ENCODE measurements around the gene ACAD10.

ACAD10 gene

DNA sequence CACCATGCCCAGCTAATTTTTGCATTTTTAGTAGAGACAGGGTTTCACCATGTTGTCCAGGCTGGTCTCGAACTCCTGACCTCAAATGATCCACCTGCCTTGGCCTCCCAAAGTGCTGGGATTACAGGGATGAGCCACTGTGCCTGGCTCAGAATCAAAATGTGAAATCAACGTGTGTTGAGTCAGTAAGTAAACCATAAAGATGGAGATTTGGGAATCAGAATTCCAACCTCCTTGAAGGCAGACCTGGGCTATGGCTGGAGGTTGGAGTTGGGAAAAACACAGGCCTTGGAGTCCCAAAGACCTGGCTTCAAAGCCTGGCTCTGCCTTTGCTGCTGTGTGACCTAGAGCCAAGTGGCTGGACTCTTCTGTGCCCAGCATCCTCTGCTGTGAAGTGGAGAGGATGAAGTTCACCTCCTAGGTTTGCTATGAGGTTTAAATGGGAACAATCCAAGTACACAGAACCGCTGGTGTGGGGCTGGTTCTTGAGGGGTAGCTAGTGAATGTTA is 91.0 kb downstream of the ACAD10 start:
- no peak for DNase-seq (ENCODE audit: low read depth)

DNA sequence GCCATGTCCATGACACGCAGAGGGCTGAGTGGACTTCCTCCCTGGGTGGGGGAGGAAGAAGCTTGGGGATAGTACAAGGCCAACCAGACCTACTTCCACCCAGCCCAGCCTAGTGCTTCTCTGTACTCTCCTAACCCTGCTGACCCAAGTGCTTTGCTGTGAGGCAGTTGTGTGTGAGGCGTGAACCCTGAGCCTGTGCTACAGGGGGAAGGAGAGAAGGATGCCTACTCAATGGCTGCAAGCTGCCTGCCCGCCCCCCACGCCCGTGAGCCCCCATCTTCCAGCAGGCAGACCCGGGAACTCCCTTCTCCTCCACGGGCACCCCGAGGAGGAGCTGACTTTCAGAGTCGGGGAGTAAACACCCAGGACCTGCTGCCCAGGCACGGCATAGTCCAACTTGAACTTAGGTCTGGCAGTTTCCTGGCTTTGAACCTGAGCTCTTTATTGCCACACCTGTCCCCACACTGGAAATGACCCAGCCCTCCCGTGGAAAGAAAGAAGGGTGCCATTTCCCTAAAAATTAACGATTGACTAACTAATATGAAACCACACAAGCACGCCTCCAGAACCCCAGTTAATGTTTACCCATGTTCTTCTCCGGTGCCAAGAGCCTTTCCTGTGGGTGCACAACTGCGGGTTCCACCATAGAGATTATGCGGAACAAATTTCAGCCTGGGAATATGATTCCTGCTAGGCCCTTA is 91.6 kb downstream of the ACAD10 start:
- no peak for DNase-seq (ENCODE audit: low read depth)

DNA sequence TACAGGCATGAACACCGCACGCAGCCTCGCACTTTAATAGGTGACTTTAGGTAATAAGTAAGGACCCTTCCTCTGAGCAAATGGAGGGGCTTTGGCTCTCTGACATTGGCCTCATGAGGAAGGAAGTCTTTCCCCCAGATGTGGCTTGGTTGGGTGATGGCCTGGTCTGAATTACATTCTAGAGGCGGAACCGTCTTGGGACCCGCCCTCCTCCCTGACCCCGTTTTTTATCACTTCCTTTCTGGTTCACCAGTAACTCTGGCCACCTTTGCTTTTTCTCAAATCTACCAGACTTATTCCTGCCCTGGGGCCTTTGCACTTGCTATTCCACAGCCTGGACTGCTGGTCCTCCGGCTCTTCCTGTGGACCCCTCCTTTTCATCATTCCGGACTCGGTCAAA is 94.3 kb downstream of the ACAD10 start:
- DNase-seq (ENCODE audit: low read depth) = no peak

GRCh38 chr12:111780615-111781014 is 94.8 kb downstream of the ACAD10 start:
- DNase-seq (ENCODE audit: low read depth) = no peak

DNA sequence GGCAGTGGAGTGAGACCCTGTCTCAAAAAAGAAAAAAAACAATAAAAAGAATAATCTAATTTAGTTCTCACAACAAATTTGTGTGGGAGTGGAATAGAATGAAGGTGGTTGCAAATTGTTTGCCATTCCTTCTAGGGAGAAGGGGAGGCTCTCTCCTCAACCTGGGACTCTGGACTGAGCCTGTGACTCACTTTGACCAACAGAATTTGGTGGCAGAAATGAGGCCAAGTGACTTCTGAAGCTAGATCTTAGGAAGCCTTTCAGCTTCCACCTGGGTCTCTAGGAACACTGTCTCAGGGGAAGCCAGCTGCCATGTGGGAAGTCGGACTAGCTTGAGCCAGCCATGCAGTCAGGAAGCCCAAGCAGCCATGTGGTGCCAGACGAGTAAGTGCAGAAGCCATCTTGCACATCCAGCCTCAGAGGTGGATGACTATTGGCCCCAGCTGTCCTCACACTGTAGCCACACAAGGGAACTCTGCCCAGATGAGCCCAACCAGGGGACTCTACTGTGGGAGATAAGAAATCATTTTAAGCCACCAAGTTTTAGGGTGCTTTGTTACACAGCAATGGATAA is 95.3 kb downstream of the ACAD10 start:
- no peak for DNase-seq (ENCODE audit: low read depth)

- no peak for DNase-seq (ENCODE audit: low read depth)
Measured at GRCh38 chr12:111783046-111783445, 97.2 kb downstream of the ACAD10 start.

- no peak for DNase-seq (ENCODE audit: low read depth)
Measured at GRCh38 chr12:111784953-111785352, 99.1 kb downstream of the ACAD10 start.

DNA sequence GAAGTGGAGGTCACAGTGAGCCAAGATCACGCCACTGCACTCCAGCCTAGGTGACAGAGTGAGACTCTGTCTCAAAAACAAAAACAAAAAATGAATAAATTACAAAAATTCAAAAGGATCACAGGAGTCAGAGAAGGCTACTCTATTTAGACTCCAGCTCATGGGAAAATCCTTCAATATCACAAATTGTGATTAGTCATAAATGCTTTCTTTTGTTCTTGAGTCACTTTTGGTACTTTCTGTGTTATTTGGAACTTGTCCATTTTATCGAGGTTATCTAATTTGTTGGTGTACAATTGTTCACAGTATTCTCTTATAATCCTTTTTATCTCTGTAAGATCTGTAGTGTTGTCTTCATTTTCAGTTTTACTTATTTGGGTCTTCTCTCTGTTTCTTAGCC is 99.8 kb downstream of the ACAD10 start:
- no peak for DNase-seq (ENCODE audit: low read depth)

GRCh38 chr12:111788178-111788654 is 102.4 kb downstream of the ACAD10 start:
- DNase-seq (ENCODE audit: low read depth) = no peak

DNA sequence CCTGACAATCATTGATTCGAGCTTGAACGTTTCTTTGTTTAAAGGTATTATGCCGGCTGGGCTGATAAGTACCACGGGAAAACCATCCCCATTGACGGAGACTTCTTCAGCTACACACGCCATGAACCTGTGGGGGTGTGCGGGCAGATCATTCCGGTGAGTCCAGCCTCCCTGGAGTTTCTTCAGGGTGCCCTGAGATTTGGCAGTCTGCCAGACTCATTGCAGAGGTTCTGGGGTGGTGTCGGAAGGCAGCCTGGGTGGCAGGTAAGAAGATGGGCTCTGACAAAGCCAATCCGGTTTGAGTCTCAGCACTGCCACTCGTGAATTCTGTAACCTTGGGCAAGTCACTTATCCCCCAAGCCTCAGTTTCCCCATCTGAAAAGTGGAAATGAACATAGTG is 103.9 kb downstream of the ACAD10 start:
- no peak for DNase-seq (ENCODE audit: low read depth)

GRCh38 chr12:111791507-111791906 is 105.7 kb downstream of the ACAD10 start:
- DNase-seq (ENCODE audit: low read depth) = no peak

DNA sequence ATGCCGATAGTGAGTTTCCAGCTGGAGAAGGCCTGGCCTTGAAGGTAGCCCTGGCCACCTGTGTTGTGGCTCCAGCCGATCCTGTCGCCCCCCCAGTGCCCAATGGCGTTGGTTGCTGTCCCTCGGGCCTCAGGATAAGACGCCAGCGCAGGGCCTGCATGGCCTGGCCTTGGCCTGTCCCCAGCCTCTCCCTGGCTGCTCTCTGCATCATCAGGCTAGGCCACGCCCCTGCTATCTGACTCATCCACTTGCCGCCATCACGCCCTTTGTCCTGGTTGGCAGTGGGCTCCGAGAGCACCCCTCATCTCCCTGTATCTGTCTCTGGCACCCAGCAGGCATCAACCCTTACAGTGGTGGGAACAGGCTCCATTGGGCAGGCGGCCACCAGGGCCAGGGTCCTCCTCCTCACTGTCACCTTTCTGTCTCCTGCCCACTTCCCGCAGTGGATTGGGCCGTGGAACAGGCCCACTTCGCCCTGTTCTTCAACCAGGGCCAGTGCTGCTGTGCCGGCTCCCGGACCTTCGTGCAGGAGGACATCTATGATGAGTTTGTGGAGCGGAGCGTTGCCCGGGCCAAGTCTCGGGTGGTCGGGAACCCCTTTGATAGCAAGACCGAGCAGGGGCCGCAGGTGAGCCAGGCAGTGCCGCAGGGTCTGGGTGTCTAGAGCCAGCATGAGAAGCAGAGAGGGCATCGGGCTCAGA is 106.5 kb downstream of the ACAD10 start:
- DNase-seq (ENCODE audit: low read depth) = no peak

DNA sequence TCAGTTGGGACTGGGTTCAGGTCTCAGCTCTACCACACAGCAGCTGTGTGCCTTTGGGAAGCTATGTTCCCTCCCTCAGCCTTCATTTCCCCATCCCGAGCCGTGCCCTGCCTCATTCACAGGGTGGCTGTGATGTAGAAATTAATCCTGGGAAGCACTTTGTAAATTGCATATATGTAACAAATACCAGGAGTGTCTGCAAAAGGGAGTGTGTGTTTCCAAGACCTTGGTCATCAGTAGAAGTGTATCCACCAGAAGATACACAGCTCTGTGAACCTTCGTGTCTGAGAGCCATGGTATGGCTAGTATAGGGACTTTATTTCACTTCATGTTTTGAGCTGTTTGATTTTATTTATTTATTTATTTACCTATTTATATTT is 107.0 kb downstream of the ACAD10 start:
- no peak for DNase-seq (ENCODE audit: low read depth)

DNA sequence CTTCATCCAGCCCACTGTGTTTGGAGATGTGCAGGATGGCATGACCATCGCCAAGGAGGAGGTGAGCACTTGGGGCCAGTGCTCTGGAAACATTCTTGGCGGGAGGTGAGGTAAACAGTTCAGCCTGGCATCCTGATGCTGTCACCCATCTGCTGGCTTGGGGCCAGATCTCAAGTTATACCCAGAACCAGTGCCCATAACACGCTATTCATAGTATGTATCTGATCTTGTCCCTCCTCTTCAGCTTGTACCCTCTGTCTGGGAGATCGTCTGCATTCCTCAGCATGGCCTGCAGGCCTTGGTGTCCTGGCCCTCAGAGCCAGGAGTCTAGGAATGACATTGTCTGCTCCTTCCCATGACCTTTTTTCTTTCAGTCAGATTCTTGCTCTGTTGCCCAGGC is 112.3 kb downstream of the ACAD10 start:
- no peak for DNase-seq (ENCODE audit: low read depth)

DNA sequence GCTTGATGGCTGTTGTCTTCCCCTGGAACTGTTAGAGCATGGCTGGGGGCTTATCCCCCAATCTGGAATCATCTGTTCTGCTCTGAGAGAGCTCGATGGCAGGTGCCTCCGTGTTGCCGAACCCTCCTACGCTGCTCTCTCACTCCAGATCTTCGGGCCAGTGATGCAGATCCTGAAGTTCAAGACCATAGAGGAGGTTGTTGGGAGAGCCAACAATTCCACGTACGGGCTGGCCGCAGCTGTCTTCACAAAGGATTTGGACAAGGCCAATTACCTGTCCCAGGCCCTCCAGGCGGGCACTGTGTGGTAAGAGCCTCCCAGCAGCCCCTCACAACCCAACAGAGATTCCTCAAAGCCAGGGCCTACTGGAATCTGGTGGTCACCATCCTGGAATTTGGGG is 113.9 kb downstream of the ACAD10 start:
- no peak for DNase-seq (ENCODE audit: low read depth)

- DNase-seq (ENCODE audit: low read depth) = no peak
Measured at GRCh38 chr12:111803038-111803626, 117.3 kb downstream of the ACAD10 start.

DNA sequence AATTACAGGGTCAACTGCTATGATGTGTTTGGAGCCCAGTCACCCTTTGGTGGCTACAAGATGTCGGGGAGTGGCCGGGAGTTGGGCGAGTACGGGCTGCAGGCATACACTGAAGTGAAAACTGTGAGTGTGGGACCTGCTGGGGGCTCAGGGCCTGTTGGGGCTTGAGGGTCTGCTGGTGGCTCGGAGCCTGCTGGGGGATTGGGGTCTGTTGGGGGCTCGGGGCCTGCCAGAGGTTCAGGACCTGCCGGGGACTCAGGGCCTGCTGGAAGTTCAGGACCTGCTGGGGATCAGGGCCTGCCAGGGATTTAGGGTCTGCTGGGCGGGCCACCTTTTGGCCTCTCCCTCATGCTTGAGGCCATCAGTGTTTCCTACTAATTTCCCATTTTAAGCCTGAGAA is 118.0 kb downstream of the ACAD10 start:
- DNase-seq (ENCODE audit: low read depth) = no peak

DNA sequence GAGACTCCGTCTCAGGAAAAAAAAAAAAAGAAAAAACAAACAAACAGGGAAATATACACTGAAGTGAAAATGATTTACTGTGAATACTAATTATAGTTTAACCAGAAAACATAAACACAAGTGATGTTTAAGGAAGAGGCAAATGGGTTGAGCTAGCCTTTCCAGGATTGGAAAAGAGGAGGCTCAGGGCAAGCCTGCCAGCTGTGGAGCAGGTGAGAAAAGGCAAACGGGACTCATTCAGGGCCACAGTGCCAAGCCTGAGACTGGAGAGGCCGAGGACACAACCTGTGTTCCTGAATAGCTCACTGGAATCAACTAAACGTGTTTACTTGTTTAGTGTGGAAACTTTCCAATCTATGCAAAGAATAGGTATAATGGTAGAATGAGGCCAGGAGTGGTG is 120.5 kb downstream of the ACAD10 start:
- no peak for DNase-seq (ENCODE audit: low read depth)

All from activated T-helper 9 cell treated with anti-CD3 and anti-CD28 coated beads, Interleukin-2, amount 50 U/mL, for 16 hours (primary cell).